Esophagus squamous epithelium (tissue), 5 donors: ENCODE results near the gene TOM1L1. TPM values are rescaled to one million over a fixed set of nuclear protein-coding genes. Genes with fewer than 3 reads are reported as not detected.

Experiments
- DNase-seq: peaks from one replicate; lab custom pipeline; 2025; lab: John Stamatoyannopoulos, UW
- H3K27ac ChIP-seq, 4 donors: fragments of 200-600 bp; sonication (generic); one replicate each; pipeline ENCODE4 v1.5.1; 2016 to 2019; ENCODE audit warnings: mild to moderate bottlenecking in 1 of 4
- H3K27me3 ChIP-seq, 4 donors: fragments of 200-600 bp; sonication (generic); 1 replicate in 3 of 4; 2 replicates in 1 of 4; pipeline versions ENCODE4 v1.5.1 to v1.6.0; 2017 to 2021; ENCODE audit warnings: antibody characterized with exemption in 1 of 4
- H3K36me3 ChIP-seq, 3 donors: fragments of 200-600 bp; sonication (generic); one replicate each; pipeline ENCODE4 v1.5.1; 2016 to 2019
- H3K4me1 ChIP-seq, 3 donors: fragments of 200-600 bp; sonication (generic); one replicate each; pipeline ENCODE4 v1.5.1; 2017 to 2019
- H3K4me3 ChIP-seq, 4 donors: fragments of 200-600 bp; sonication (generic); 1 replicate in 3 of 4; 2 replicates in 1 of 4; pipeline ENCODE4 v1.5.1; 2016 to 2019; ENCODE audit warnings: mild to moderate bottlenecking in 2 of 4, moderate library complexity in 1 of 4
- H3K9me3 ChIP-seq, 3 donors: fragments of 200-600 bp; sonication (generic); one replicate each; pipeline ENCODE4 v1.5.1; 2016 to 2019
- POLR2A ChIP-seq, 4 donors: fragments of 450-650 bp; IDR thresholded peaks; one replicate each; pipeline ENCODE4 v1.6.1; 2017; ENCODE audit warnings: antibody characterized with exemption in 4 of 4, mild to moderate bottlenecking in 4 of 4, moderate library complexity in 3 of 4
- WGBS, 2 donors: methylation state at CpG; one replicate each; pipeline ENCODE4 v1.1.5; 2018; 5-methylcytosine and 5-hydroxymethylcytosine counted together
- intact Hi-C: fragments of 100-400 bp; cut with DNase I; formaldehyde crosslinking; loops from one replicate; pipeline ENCODE4 v1.15.0; 2022
- total RNA-seq, 4 donors: library from RNA; depleted of rRNA; stranded (reverse); fragments of >200 nt; gene quantifications; one replicate each; pipeline ENCODE4 v1.1.0, GENCODE V29; 2016
- TF ChIP-seq, protein P1 (sequence below), 6 experiments: fragments of 450-650 bp in 4 of 6; fragments of 200-600 bp in 2 of 6; sonication (generic) in 2 of 6; IDR thresholded peaks; one replicate each; pipeline ENCODE4 v1.5.1; 2016 to 2019; ENCODE audit warnings: antibody characterized with exemption in 6 of 6, mild to moderate bottlenecking in 4 of 6, moderate library complexity in 4 of 6
- donor health status: DM: yes; HTN: yes; CAD: no.

TOM1L1 gene
- total RNA-seq, 4 donors from 2014 or later, result 31.6 to 42.5 (median 40.0) TPM

DNA sequence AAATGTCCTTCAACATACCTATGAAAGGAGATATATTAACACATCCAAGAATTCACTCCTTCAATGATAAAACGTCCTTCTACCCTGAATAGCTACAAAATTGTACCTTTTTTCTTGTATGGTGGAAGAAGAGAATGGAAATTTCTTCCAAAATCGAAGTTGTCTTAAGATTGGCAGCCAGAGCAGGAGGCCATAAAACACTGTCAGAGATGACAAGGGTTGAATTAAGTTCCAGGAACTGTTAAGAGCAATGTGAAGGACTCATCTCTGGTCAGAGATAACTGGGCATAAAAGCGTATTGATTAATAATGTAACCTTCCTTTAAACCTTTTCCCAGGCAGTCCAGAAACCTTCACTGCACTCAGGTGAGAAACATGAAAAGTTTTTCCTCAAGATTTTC is 12.9 kb upstream of the TOM1L1 start:
- intact Hi-C loops, result no loop called here
- TF ChIP-seq POLR2A (IDR thresholded peaks at IDR 0.05), result no peak
- TF ChIP-seq, protein P1, sequence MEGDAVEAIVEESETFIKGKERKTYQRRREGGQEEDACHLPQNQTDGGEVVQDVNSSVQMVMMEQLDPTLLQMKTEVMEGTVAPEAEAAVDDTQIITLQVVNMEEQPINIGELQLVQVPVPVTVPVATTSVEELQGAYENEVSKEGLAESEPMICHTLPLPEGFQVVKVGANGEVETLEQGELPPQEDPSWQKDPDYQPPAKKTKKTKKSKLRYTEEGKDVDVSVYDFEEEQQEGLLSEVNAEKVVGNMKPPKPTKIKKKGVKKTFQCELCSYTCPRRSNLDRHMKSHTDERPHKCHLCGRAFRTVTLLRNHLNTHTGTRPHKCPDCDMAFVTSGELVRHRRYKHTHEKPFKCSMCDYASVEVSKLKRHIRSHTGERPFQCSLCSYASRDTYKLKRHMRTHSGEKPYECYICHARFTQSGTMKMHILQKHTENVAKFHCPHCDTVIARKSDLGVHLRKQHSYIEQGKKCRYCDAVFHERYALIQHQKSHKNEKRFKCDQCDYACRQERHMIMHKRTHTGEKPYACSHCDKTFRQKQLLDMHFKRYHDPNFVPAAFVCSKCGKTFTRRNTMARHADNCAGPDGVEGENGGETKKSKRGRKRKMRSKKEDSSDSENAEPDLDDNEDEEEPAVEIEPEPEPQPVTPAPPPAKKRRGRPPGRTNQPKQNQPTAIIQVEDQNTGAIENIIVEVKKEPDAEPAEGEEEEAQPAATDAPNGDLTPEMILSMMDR (IDR thresholded peaks at IDR 0.05), result no peak
- 52% methylated on average over 3 of the region's 3 CpGs for WGBS, 2 donors

DNA sequence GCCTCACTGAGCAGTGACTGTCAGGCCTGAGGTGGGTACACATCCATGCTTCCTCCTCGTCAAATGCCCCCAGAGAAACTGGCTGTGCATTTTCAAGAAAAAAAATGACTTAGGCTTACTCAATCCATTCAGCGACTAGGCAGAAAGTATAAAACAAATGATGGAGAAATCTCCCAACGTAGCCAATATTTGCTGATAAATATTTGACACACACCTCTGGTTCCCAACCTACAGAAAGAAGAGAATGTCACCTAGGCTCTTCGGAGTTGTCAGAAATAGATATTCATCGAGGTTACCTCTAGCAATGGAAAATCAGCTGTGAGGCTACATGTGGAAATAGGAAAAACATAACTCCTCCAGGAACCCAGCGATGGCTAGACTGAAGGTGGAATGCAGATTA is 12.4 kb upstream of the TOM1L1 start:
- Histone ChIP-seq H3K9me3 (no peaks in the 10 kb centered on the region), H3K36me3 (no peaks in the 10 kb centered on the region), H3K4me3 (no peak overlapping the region), H3K27me3 (no peaks in the 10 kb centered on the region), H3K4me1 (peaks cover 0 to 6% (median 0%) of the 10 kb centered on the region in 3 donors), H3K27ac (no peak overlapping the region)
- intact Hi-C loops, result no loop called here
- DNase-seq, result no peak
- TF ChIP-seq, protein P1 (IDR thresholded peaks at IDR 0.05), result no peak
- no peak for TF ChIP-seq POLR2A (IDR thresholded peaks at IDR 0.05)
- 69 to 79% methylated on average over 6 of the region's 6 CpGs for WGBS, 2 donors

More for the DNA sequence above, 12.9 kb upstream of the TOM1L1 start:
- no peaks in the 10 kb centered on the region for H3K27me3 ChIP-seq
- H3K9me3 ChIP-seq, result no peaks in the 10 kb centered on the region
- peaks cover 0 to 6% (median 0%) of the 10 kb centered on the region in 3 donors for H3K4me1 ChIP-seq
- no peak for DNase-seq
- H3K27ac ChIP-seq, result no peak overlapping the region
- no peaks in the 10 kb centered on the region for H3K36me3 ChIP-seq
- no peak overlapping the region for H3K4me3 ChIP-seq

DNA sequence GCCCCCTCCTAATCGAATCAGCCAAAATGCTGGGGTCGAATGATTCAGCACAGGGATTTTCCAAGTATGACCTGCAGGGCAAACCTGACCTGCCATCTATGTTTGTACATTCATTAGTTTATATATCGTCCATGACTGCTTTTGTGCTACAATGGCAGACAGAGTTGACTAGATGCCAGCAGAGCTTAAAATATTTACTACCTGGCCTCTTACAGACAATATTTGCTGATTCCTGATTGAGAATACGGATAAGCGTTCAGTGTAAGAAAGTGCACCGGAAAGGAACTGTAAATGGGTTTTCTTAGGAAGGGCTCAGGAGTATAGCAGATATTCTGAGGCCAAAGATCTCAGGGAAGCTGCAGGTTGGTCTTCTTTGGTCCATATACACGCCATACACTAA is 11.7 kb upstream of the TOM1L1 start:
- Histone ChIP-seq H3K4me3 (no peak overlapping the region), H3K27me3 (no peaks in the 10 kb centered on the region), H3K36me3 (no peaks in the 10 kb centered on the region), H3K27ac (no peak overlapping the region), H3K9me3 (no peaks in the 10 kb centered on the region), H3K4me1 (peaks cover 0 to 6% (median 0%) of the 10 kb centered on the region in 3 donors)
- TF ChIP-seq, protein P1 (IDR thresholded peaks at IDR 0.05), result no peak
- no peak for TF ChIP-seq POLR2A (IDR thresholded peaks at IDR 0.05)
- intact Hi-C loops, result no loop called here
- DNase-seq, result no peak
- 51 to 61% methylated on average over 7 of the region's 7 CpGs for WGBS, 2 donors

DNA sequence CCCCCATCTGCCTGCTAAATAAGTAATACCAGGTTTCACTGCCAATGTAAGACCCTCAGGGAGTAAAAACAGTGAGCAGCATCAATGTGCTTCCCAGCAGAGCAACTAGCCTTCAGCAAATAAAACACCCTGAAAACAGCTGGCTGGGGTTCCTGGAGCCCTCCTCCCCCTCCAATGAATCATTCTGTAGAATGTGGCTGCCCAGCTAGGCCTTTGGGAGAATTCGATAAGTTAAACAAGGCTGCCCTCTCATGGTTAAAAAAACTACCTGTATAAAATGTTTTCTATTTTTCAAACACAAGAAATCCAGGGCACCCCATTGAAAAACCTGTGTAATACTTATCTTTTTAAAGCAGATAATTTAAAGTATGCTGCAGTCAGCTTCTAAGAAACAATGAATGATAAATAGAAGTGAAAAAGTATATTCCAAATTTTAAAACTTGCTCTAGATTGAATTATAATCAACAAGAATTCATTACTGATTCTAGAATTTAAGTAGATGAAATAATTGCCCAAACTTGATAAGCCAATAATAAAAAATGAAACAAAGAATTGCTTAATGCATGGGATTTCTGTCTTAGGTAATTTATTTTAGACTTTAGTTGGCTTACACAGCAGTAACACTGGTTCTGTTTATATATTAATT is 9.4 kb upstream of the TOM1L1 start:
- Histone ChIP-seq H3K27ac (no peak overlapping the region), H3K9me3 (no peaks in the 10 kb centered on the region), H3K4me3 (no peak overlapping the region), H3K4me1 (peaks cover 0 to 6% (median 0%) of the 10 kb centered on the region in 3 donors), H3K27me3 (no peaks in the 10 kb centered on the region), H3K36me3 (no peaks in the 10 kb centered on the region)
- DNase-seq, result no peak
- TF ChIP-seq, protein P1 (IDR thresholded peaks at IDR 0.05), result peak in 4 of 6 experiments; percentile 26 to 56 (median 34)
- TF ChIP-seq POLR2A (IDR thresholded peaks at IDR 0.05), result no peak
- WGBS, 2 donors, result 0 to 5% methylated on average over 1 of the region's 1 CpG
- intact Hi-C loops, result no loop called here

DNA sequence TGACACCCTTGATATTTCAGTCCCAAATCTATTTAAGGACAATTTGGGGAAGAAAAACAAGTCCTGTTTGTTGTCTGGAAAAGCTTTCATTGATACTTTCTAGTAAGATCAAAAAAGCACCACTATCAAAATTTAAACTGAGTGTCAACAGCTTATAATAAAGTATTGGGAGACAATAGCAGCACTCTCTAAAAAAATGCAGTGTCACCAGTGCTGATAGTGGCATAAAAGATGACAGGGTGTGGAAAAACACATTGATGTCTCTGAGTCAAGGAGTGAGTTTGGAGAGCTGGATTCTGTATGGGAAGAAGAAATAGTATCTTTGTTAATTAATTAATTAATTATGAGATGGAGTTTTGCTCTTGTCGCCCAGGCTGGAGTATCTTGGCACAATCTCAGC is 8.3 kb upstream of the TOM1L1 start:
- no peak for DNase-seq
- intact Hi-C loops, result no loop called here
- Histone ChIP-seq H3K36me3 (no peaks in the 10 kb centered on the region), H3K27ac (no peak overlapping the region), H3K27me3 (no peaks in the 10 kb centered on the region), H3K4me1 (peaks cover 0 to 6% (median 0%) of the 10 kb centered on the region in 3 donors), H3K4me3 (no peak overlapping the region), H3K9me3 (no peaks in the 10 kb centered on the region)
- WGBS, 2 donors, result 63 to 82% methylated on average over 1 of the region's 1 CpG
- TF ChIP-seq POLR2A (IDR thresholded peaks at IDR 0.05), result no peak
- TF ChIP-seq, protein P1 (IDR thresholded peaks at IDR 0.05), result no peak
